ENCODE data around the gene EPHA2.

Gene EPHA2

DNA sequence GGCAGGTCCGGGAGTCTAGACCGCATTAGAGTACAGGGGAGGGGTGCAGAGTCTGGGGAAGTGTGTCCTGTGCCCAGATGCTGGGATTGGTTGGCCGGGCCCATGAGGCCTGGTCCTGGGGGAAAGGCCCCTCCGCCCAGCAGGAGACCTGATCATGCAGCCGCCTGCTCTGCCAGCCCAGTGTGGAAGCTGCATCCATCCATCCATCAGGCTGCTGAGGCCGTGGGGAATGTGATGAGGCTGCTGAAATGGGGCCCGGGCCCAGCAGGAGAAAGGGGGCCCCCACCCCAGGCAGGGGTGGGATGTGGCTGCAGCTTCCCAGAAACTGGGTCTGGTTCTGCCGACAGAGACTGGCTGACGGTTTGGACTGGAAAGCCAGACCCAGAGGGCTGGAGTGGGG is 37.2 kb downstream of the EPHA2 start:
- TF ChIP-seq FOXP2 (optimal IDR thresholded peaks at IDR 0.05; ENCODE audit: borderline replicate concordance, extremely low read depth, extremely low read length, insufficient read depth) (no peak), POLR2AphosphoS5 (IDR thresholded peaks at IDR 0.05; ENCODE audit: low read depth, low read length) (no peak), SIN3A (IDR thresholded peaks at IDR 0.05; ENCODE audit: borderline replicate concordance, insufficient read depth, low read length) (no peak), TAF1 (IDR thresholded peaks at IDR 0.05; ENCODE audit: borderline replicate concordance, insufficient read depth, low read length) (no peak)
- TF ChIP-seq, protein P1, sequence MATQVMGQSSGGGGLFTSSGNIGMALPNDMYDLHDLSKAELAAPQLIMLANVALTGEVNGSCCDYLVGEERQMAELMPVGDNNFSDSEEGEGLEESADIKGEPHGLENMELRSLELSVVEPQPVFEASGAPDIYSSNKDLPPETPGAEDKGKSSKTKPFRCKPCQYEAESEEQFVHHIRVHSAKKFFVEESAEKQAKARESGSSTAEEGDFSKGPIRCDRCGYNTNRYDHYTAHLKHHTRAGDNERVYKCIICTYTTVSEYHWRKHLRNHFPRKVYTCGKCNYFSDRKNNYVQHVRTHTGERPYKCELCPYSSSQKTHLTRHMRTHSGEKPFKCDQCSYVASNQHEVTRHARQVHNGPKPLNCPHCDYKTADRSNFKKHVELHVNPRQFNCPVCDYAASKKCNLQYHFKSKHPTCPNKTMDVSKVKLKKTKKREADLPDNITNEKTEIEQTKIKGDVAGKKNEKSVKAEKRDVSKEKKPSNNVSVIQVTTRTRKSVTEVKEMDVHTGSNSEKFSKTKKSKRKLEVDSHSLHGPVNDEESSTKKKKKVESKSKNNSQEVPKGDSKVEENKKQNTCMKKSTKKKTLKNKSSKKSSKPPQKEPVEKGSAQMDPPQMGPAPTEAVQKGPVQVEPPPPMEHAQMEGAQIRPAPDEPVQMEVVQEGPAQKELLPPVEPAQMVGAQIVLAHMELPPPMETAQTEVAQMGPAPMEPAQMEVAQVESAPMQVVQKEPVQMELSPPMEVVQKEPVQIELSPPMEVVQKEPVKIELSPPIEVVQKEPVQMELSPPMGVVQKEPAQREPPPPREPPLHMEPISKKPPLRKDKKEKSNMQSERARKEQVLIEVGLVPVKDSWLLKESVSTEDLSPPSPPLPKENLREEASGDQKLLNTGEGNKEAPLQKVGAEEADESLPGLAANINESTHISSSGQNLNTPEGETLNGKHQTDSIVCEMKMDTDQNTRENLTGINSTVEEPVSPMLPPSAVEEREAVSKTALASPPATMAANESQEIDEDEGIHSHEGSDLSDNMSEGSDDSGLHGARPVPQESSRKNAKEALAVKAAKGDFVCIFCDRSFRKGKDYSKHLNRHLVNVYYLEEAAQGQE (IDR thresholded peaks at IDR 0.05; ENCODE audit: insufficient read depth in 1 of 2, low read depth in 2 of 2, low read length in 2 of 2), result no peak

DNA sequence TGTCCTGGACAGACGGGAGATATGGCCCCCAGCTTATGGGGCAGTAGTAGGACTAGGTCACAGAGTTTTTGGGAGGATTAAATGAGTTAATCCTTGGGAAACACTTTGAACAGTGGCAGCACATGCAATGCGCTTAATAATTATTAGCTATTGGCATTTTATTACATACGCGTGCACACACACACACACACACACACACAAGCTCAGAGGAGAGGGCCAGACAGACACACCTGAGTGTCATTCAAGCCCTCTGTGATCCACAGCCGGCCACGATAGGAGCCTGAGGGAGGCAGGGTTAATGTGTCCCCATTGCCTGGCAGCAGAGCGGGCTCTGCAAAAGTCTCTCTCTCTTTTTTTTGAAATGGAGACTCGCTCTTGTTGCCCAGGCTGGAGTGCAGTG is 37.9 kb downstream of the EPHA2 start:
- TF ChIP-seq TAF1 (IDR thresholded peaks at IDR 0.05; ENCODE audit: borderline replicate concordance, insufficient read depth, low read length) (no peak), SIN3A (IDR thresholded peaks at IDR 0.05; ENCODE audit: borderline replicate concordance, insufficient read depth, low read length) (no peak)
- TF ChIP-seq, protein P1 (IDR thresholded peaks at IDR 0.05; ENCODE audit: insufficient read depth in 1 of 2, low read depth in 2 of 2, low read length in 2 of 2), result no peak

DNA sequence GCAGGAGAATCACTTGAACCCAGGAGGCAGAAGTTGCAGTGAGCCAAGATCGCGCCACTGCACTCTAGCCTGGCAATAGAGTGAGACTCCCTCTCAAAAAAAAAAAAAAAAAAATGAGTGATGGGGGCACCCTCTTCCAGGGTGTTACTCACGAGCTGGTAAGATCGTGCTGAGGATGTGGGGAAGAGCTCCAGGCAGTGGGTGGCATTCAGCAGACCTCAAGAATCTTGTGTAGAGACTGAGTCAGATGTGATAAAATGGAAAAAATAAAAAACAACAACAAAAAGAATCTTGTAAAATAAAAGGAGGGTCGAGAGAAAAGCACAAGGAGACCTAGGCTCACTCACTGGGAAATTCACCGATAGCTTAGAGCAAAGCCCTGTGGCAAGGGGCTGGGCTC is 38.5 kb downstream of the EPHA2 start:
- TF ChIP-seq FOXP2 (optimal IDR thresholded peaks at IDR 0.05; ENCODE audit: borderline replicate concordance, extremely low read depth, extremely low read length, insufficient read depth) (no peak), POLR2AphosphoS5 (IDR thresholded peaks at IDR 0.05; ENCODE audit: low read depth, low read length) (no peak), TAF1 (IDR thresholded peaks at IDR 0.05; ENCODE audit: borderline replicate concordance, insufficient read depth, low read length) (no peak), SIN3A (IDR thresholded peaks at IDR 0.05; ENCODE audit: borderline replicate concordance, insufficient read depth, low read length) (no peak)
- TF ChIP-seq, protein P1 (IDR thresholded peaks at IDR 0.05; ENCODE audit: insufficient read depth in 1 of 2, low read depth in 2 of 2, low read length in 2 of 2), result no peak

DNA sequence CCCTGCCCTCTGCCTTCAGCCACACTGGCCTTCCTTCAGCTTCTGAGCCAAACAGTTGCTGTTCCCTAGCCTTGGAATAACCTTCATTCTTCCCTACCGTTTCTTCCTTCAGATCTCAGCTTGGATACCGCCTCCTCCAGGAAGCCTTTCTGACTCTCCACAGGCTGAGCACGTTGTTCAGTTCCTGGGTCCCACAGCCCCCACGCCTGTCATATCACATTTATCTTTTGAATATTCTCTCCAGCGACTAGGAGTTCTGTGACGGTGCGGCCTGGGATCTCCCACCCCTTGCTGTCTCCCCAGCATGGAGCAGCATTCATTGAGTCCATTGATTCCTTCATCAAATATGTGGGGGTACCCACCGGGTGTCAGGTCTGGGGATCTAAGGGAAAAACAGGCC is 39.2 kb downstream of the EPHA2 start:
- TF ChIP-seq FOXP2 (optimal IDR thresholded peaks at IDR 0.05; ENCODE audit: borderline replicate concordance, extremely low read depth, extremely low read length, insufficient read depth) (no peak), SIN3A (IDR thresholded peaks at IDR 0.05; ENCODE audit: borderline replicate concordance, insufficient read depth, low read length) (no peak), POLR2AphosphoS5 (IDR thresholded peaks at IDR 0.05; ENCODE audit: low read depth, low read length) (no peak), TAF1 (IDR thresholded peaks at IDR 0.05; ENCODE audit: borderline replicate concordance, insufficient read depth, low read length) (no peak)
- TF ChIP-seq, protein P1 (IDR thresholded peaks at IDR 0.05; ENCODE audit: insufficient read depth in 1 of 2, low read depth in 2 of 2, low read length in 2 of 2), result no peak

DNA sequence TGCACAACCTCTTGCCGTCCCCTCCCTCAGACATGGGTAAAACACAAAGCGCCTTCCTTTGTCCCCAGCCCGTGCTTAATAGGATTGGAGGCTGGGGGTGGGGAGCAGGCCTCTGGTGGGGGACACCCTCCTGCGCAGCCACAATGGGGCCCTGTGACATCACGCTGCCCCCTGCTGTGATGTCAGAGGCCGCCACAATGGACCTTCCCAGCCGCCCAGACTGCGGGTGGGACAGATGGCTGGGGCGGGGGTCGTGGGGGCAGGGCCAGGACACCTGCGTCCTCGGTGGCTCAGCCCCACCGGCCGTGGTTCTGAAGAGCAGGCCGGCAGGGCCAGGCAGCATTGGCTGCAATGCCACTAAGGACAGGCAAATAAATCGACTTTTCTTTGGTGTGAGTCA is 39.9 kb downstream of the EPHA2 start:
- TF ChIP-seq POLR2AphosphoS5 (IDR thresholded peaks at IDR 0.05; ENCODE audit: low read depth, low read length), result no peak
- TF ChIP-seq SIN3A (IDR thresholded peaks at IDR 0.05; ENCODE audit: borderline replicate concordance, insufficient read depth, low read length), result no peak
- TF ChIP-seq TAF1 (IDR thresholded peaks at IDR 0.05; ENCODE audit: borderline replicate concordance, insufficient read depth, low read length), result no peak
- TF ChIP-seq, protein P1 (IDR thresholded peaks at IDR 0.05; ENCODE audit: insufficient read depth in 1 of 2, low read depth in 2 of 2, low read length in 2 of 2), result no peak
- TF ChIP-seq FOXP2 (optimal IDR thresholded peaks at IDR 0.05; ENCODE audit: borderline replicate concordance, extremely low read depth, extremely low read length, insufficient read depth), result no peak

Measured in PFSK-1 (cell line).